ENCODE data around the gene CNKSR2.

The CNKSR2 gene

DNA sequence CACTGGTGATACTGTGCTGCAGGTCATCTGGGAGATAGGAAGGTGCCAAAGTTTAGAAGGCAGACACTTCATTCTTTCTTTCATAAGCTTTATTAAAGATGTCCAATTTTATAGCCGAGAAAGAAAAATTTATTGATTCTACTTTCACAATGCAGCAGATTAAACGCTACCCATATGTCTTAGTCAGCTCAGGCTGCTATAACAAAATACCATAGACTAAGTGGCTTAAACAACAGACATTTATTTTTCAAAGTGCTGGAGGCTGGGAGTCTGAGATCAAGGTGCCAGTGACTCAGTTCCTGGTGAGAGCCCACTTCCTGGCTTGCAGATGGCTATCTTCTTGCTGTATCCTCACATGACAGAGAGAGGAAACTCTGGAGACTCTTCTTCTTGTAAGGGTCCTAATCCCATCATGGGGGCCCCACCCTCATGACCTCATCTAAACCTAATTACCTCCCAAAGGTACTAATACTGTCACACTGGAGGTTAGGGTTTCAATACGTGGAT, 317.3 kb downstream of the CNKSR2 start:
- DNase-seq, result no peak

DNA sequence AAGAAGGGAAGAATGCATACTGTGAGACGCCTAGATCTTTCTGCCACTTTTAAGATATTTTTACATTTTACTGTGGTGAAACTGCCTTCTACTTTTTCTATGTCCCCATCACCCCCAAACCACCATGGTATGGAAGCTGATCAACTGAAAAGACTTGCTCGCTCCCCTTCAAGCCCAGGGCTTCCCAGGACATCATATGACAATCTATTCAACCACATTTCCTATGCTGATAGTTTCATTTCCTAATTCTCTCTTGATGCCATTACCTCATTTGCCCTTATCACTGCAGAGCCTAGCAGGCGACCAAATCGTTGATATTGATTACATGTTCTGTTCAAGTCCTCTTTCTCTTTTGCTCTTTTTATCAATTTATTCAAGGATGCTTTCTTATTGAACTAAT, 324.1 kb downstream of the CNKSR2 start:
- DNase-seq, result no peak

- no peak for DNase-seq
These were observed 324.9 kb downstream of the CNKSR2 start for GRCh38 chrX:21699136-21699535.

DNA sequence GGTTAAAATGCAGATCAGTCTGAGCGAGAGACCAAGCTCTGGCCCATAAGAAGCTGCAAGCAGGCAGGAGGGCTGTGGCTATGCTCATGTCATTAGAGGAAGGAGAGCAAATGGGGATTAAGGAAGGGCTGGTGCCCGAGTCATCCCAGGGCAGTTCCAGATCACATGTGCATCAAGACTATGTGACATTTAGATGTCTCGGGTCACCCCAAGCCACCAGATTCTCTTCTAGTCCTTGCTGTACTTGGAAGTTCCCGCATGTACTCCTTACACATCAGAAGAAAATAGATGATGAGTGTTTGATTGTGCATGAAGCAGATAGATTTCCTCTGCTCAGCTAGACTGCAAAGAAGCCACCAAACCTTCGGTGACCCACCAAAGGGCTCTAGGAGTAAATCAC, 326.1 kb downstream of the CNKSR2 start:
- DNase-seq, result no peak

GRCh38 chrX:21700967-21701366, 326.7 kb downstream of the CNKSR2 start:
- DNase-seq, result no peak

DNA sequence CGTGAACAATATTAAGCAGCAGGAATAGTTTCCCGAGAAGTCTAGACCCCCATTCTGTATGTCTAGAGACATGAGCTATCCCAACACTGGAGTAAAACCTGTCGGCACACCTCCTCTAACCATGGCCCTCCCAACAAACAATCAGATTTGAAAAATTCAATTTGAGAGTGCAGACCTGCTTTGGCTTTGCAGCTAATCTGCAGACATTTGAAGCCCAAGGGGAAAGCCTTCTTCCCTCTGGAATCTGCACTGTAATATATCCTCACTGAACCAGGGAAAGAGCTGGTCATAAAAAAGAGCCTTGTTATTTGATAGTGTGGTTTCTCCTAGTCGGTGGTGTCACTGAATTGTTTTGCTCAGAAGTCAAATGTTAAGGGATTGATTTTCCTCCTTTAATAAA, 328.5 kb downstream of the CNKSR2 start:
- DNase-seq, result no peak

Measured in NCI-H524 treated with DMSO at 0.1 percent for 48 hours (cell line).